Lower lobe of right lung (tissue), 2 donors: ENCODE results near the gene AQP12B. TPM values are rescaled to one million over a fixed set of nuclear protein-coding genes. Genes with fewer than 3 reads are reported as not detected.

Experiments
- ATAC-seq, 2 donors: fragments of 200-7000 bp; cut with Tn5 transposase; one replicate each; pipeline ENCODE4 v1.9.1; 2020 to 2022; ENCODE audit warnings: mild to moderate bottlenecking in 2 of 2, moderate library complexity in 2 of 2
- DNase-seq: peaks from one replicate; pipeline ENCODE4 v3.0.0-alpha.2; 2020
- H3K27ac ChIP-seq: fragments of 200-600 bp; one replicate; pipeline ENCODE4 v1.8.0; 2022
- H3K27me3 ChIP-seq: fragments of 200-600 bp; one replicate; pipeline ENCODE4 v1.8.0; 2022; ENCODE audit warnings: low read depth
- H3K36me3 ChIP-seq: fragments of 200-600 bp; one replicate; pipeline ENCODE4 v1.8.0; 2022; ENCODE audit warnings: mild to moderate bottlenecking
- H3K4me1 ChIP-seq: fragments of 200-600 bp; one replicate; pipeline ENCODE4 v1.8.0; 2022
- H3K4me3 ChIP-seq: fragments of 200-600 bp; one replicate; pipeline ENCODE4 v1.8.0; 2022; ENCODE audit warnings: mild to moderate bottlenecking
- H3K9me3 ChIP-seq: fragments of 200-600 bp; one replicate; pipeline ENCODE4 v1.8.0; 2022
- intact Hi-C: fragments of 100-400 bp; cut with DNase I; formaldehyde crosslinking; loops from one replicate; pipeline ENCODE4 v1.11.0; 2022
- total RNA-seq: library from RNA; stranded (reverse); fragmentation: NEBNext Ultra II Directional; extraction: Animal tissue kit (Norgen Biotek cat#: 25700); gene quantifications from one replicate; pipeline ENCODE4 v1.2.1, GENCODE V29; 2021
- TF ChIP-seq, protein P1 (sequence below): fragments of 200-600 bp; IDR thresholded peaks from one replicate; pipeline ENCODE4 v1.8.0; 2022; ENCODE audit warnings: antibody characterized with exemption, mild to moderate bottlenecking
- donor health status: DM: no; HTN: yes; CAD: no; lungs with severe emphysema.

AQP12B gene
- total RNA-seq, 1 donor from 2014 or later = not detected

GRCh38 chr2:240650254-240650965, 32.3 kb downstream of the AQP12B start:
- Histone ChIP-seq H3K9me3 (no peaks in the 10 kb centered on the region), H3K36me3 (no peaks in the 10 kb centered on the region), H3K27ac (no peak overlapping the region), H3K4me3 (no peak overlapping the region), H3K27me3 (peaks cover 46% of the 10 kb centered on the region), H3K4me1 (no peaks in the 10 kb centered on the region)
- TF ChIP-seq, protein P1, sequence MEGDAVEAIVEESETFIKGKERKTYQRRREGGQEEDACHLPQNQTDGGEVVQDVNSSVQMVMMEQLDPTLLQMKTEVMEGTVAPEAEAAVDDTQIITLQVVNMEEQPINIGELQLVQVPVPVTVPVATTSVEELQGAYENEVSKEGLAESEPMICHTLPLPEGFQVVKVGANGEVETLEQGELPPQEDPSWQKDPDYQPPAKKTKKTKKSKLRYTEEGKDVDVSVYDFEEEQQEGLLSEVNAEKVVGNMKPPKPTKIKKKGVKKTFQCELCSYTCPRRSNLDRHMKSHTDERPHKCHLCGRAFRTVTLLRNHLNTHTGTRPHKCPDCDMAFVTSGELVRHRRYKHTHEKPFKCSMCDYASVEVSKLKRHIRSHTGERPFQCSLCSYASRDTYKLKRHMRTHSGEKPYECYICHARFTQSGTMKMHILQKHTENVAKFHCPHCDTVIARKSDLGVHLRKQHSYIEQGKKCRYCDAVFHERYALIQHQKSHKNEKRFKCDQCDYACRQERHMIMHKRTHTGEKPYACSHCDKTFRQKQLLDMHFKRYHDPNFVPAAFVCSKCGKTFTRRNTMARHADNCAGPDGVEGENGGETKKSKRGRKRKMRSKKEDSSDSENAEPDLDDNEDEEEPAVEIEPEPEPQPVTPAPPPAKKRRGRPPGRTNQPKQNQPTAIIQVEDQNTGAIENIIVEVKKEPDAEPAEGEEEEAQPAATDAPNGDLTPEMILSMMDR = no peak
- intact Hi-C loops = no loop called here
- DNase-seq = no peak
- no peak for ATAC-seq

- TF ChIP-seq, protein P1 = no peak
- Histone ChIP-seq H3K27ac (no peak overlapping the region), H3K36me3 (no peaks in the 10 kb centered on the region), H3K4me1 (no peaks in the 10 kb centered on the region), H3K4me3 (no peak overlapping the region), H3K9me3 (no peaks in the 10 kb centered on the region), H3K27me3 (peaks cover 42% of the 10 kb centered on the region)
- no peak for DNase-seq
- intact Hi-C loops = no loop called here
- no peak for ATAC-seq
These were observed 33.4 kb downstream of the AQP12B start for GRCh38 chr2:240649331-240649730.

DNA sequence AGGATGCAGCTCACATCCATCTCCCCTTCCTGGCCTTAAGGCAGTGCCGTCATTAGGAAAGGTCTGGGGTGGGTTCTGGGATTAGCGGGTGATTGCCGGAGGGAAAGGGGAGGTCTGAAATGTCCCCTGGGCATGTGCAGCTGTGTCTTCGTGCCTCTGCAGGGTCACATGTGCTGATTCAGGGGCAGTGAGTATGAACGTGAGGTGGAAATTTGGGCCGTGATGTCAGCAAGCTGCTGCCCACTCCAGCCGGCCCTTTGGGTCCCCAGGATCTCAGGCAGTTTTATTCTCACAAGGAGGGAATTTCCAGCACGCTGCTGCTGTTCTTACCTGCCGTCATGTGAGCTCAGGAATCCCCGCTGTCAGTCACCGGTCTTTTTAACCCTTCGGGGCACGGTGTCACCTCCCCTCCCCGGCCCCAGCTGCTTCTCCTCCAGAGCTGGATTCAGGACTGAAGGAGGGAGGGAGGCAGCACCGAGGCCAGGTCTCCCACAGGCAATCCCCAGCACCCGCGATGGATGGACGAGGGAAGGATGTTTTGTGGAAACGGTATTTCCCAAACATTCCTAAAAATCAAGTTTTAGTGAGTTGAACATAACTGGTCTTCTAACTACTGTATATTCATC, 33.9 kb downstream of the AQP12B start:
- no peaks in the 10 kb centered on the region for H3K4me1 ChIP-seq
- H3K9me3 ChIP-seq = no peaks in the 10 kb centered on the region
- intact Hi-C loops = no loop called here
- no peak overlapping the region for H3K27ac ChIP-seq
- ATAC-seq = no peak
- DNase-seq = no peak
- no peak overlapping the region for H3K4me3 ChIP-seq
- TF ChIP-seq, protein P1 = no peak
- no peaks in the 10 kb centered on the region for H3K36me3 ChIP-seq
- H3K27me3 ChIP-seq = peaks cover 46% of the 10 kb centered on the region

DNA sequence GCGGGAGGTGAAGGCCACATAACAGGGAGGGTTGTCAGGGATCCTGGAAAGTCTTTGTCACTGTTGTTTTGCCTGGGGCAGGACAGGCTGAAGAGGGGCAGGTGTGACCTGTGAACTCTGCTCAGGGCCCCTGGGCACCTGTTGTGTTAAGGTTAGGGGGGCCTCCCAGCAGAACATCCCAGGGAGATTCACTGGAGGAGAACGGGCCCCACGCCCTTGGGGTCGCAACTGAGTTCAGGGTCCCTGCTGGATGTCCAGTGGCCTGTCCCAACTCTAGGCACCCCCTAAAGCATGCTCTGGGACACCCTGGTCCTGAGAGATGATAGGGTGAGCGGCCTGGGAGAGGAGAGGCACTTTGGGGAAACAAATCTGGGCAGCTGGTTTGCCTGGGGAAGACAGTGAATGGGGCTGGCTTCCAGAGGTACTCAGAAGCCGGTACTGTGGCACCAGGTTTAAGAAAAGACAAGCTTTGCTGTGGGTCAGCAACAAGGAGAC, 34.5 kb downstream of the AQP12B start:
- Histone ChIP-seq H3K4me1 (no peaks in the 10 kb centered on the region), H3K4me3 (no peak overlapping the region), H3K36me3 (no peaks in the 10 kb centered on the region), H3K27ac (no peak overlapping the region), H3K27me3 (peaks cover 46% of the 10 kb centered on the region), H3K9me3 (no peaks in the 10 kb centered on the region)
- TF ChIP-seq, protein P1 = no peak
- ATAC-seq = no peak
- intact Hi-C loops = no loop called here
- DNase-seq = no peak

DNA sequence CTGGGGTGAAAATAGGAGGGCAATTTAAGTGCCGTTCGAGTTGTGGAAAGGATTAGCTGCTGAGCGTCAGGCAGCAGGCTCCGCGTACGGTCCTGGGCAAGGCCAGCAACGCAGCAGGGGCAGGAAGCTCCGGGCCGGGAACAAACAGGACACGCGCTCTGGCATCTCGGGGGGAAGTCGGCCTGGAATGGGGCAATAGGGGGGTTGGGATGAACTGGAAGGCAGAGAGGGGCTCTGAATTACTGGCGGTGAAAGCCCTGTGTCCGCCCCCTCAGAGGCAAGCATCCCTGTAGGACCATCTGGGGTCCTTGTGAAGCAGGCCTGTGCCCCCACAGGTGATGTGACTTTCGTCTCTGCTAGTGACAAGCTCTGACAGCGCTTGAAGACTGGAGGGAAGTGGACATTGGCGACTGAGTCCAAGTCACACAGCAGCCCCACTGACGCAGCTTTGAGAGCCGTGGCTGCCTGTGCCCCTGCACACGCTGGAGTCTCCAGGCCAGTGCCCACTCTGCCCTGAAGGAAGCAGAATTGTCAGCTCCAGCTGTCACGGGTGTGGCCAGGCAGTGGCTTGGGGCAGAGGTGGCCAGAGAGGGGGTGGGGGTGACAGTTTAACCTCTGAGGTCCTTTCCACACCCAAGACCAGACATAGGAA, 35.1 kb downstream of the AQP12B start:
- no peak for ATAC-seq
- no peak for DNase-seq
- TF ChIP-seq, protein P1 = no peak
- no peaks in the 10 kb centered on the region for H3K36me3 ChIP-seq
- no peaks in the 10 kb centered on the region for H3K4me1 ChIP-seq
- no peak overlapping the region for H3K27ac ChIP-seq
- no peaks in the 10 kb centered on the region for H3K9me3 ChIP-seq
- no peak overlapping the region for H3K4me3 ChIP-seq
- intact Hi-C loops = no loop called here
- peaks cover 46% of the 10 kb centered on the region for H3K27me3 ChIP-seq
